ENCODE data around the gene CCDC102A.

Gene CCDC102A

GRCh38 chr16:57537194-57537505, 779 bp upstream of the CCDC102A start:
- DNase-seq (ENCODE audit: low spot score) = no peak

- peak; percentile 99 for DNase-seq (ENCODE audit: low spot score)
Observed at GRCh38 chr16:57535680-57536305, 578 bp downstream of the CCDC102A start.

GRCh38 chr16:57534881-57535658, 1.3 kb downstream of the CCDC102A start:
- no peak for DNase-seq (ENCODE audit: low spot score)

- no peak for DNase-seq (ENCODE audit: low spot score)
Observed at GRCh38 chr16:57534337-57534880, 2.0 kb downstream of the CCDC102A start.

- DNase-seq (ENCODE audit: low spot score) = peak; percentile 21
Observed at GRCh38 chr16:57533431-57534336, 2.7 kb downstream of the CCDC102A start.

GRCh38 chr16:57532266-57532625, 4.1 kb downstream of the CCDC102A start:
- DNase-seq (ENCODE audit: low spot score) = peak; percentile 22

- peak; percentile 0 for DNase-seq (ENCODE audit: low spot score)
Observed at GRCh38 chr16:57531635-57532265, 4.6 kb downstream of the CCDC102A start.

- no peak for DNase-seq (ENCODE audit: low spot score)
Observed at GRCh38 chr16:57531253-57531575, 5.2 kb downstream of the CCDC102A start.

- DNase-seq (ENCODE audit: low spot score) = no peak
Observed at GRCh38 chr16:57530522-57531252, 5.7 kb downstream of the CCDC102A start.

- DNase-seq (ENCODE audit: low spot score) = peak; percentile 73
Observed at GRCh38 chr16:57530104-57530521, 6.3 kb downstream of the CCDC102A start.

- DNase-seq (ENCODE audit: low spot score) = no peak
Observed at GRCh38 chr16:57529391-57530103, 6.8 kb downstream of the CCDC102A start.

- DNase-seq (ENCODE audit: low spot score) = no peak
Observed at GRCh38 chr16:57528499-57529390, 7.6 kb downstream of the CCDC102A start.

- DNase-seq (ENCODE audit: low spot score) = no peak
Observed at GRCh38 chr16:57527610-57528360, 8.6 kb downstream of the CCDC102A start.

GRCh38 chr16:57527027-57527426, 9.3 kb downstream of the CCDC102A start:
- no peak for DNase-seq (ENCODE audit: low spot score)

- no peak for DNase-seq (ENCODE audit: low spot score)
Observed at GRCh38 chr16:57526498-57526897, 9.9 kb downstream of the CCDC102A start.

GRCh38 chr16:57525761-57526160, 10.6 kb downstream of the CCDC102A start:
- no peak for DNase-seq (ENCODE audit: low spot score)

GRCh38 chr16:57522960-57523359, 13.4 kb downstream of the CCDC102A start:
- no peak for DNase-seq (ENCODE audit: low spot score)

- DNase-seq (ENCODE audit: low spot score) = peak; percentile 89
Observed at GRCh38 chr16:57519796-57520360, 16.5 kb downstream of the CCDC102A start.

- no peak for DNase-seq (ENCODE audit: low spot score)
Observed at GRCh38 chr16:57518922-57519321, 17.4 kb downstream of the CCDC102A start.

Data from hepatic stellate cell (primary cell).